Testis (tissue), 3 donors: ENCODE results near the gene DNAH10. TPM values are rescaled to one million over a fixed set of nuclear protein-coding genes. Genes with fewer than 3 reads are reported as not detected.

Source experiments
- DNase-seq: peaks from one replicate; pipeline ENCODE4 v3.0.0-alpha.2; 2019
- H3K27ac ChIP-seq, 2 donors: fragments of 200-600 bp; sonication (generic); one replicate each; pipeline ENCODE4 v1.5.1; 2019
- H3K27me3 ChIP-seq: fragments of 200-600 bp; sonication (generic); one replicate; pipeline ENCODE4 v1.5.1; 2019
- H3K36me3 ChIP-seq: fragments of 200-600 bp; sonication (generic); one replicate; pipeline ENCODE4 v1.5.1; 2017; ENCODE audit warnings: low read depth; ENCODE audit errors: missing control alignments
- H3K4me1 ChIP-seq: fragments of 200-600 bp; sonication (generic); one replicate; pipeline ENCODE4 v1.5.1; 2019
- H3K4me3 ChIP-seq, 2 donors: fragments of 200-600 bp; sonication (generic); one replicate each; pipeline ENCODE4 v1.5.1; 2017 to 2019
- H3K9me3 ChIP-seq: fragments of 200-600 bp; sonication (generic); one replicate; pipeline ENCODE4 v1.5.1; 2017
- CTCF ChIP-seq, 3 experiments: fragments of 450-650 bp in 2 of 3; fragments of 200-600 bp in 1 of 3; sonication (generic) in 1 of 3; IDR thresholded peaks; one replicate each; pipeline ENCODE4 v1.5.1; 2016 to 2019; ENCODE audit warnings: antibody characterized with exemption in 3 of 3, mild to moderate bottlenecking in 2 of 3, moderate library complexity in 1 of 3
- POLR2A ChIP-seq: fragments of 450-650 bp; IDR thresholded peaks from one replicate; pipeline ENCODE4 v1.6.1; 2017; ENCODE audit warnings: antibody characterized with exemption, mild to moderate bottlenecking, moderate library complexity
- WGBS, 2 donors: methylation state at CpG; one replicate each; pipeline ENCODE4 v1.1.5; 2018; 5-methylcytosine and 5-hydroxymethylcytosine counted together
- intact Hi-C: fragments of 100-400 bp; cut with DNase I; formaldehyde crosslinking; loops from one replicate; pipeline ENCODE4 v1.15.1; 2023; ENCODE audit warnings: low total_unique reads
- polyA plus RNA-seq: library from polyadenylated mRNA; stranded (reverse); fragments of 350-450 nt; fragmentation: Illumina TruSeq; extraction: RNeasy Lipid Tissue Mini Kit (QIAGEN cat#74804); gene quantifications from one replicate; pipeline ENCODE4 v1.2.3, GENCODE V29; 2014; ENCODE audit warnings: low read depth, low replicate concordance; ENCODE audit not compliant: insufficient read depth
- total RNA-seq, 2 donors: library from RNA; depleted of rRNA; stranded (reverse); fragments of >200 nt; gene quantifications; one replicate each; pipeline ENCODE4 v1.2.3, GENCODE V29; 2016

Gene DNAH10
- total and polyA plus RNA-seq, 3 donors from 2014 or later: 15.4 to 29.3 (median 24.3) TPM

GRCh38 chr12:123828854-123829547, 66.9 kb downstream of the DNAH10 start:
- Histone ChIP-seq H3K27ac (no peak overlapping the region), H3K4me3 (no peak overlapping the region), H3K9me3 (no peaks in the 10 kb centered on the region), H3K36me3 (no peaks in the 10 kb centered on the region), H3K27me3 (no peaks in the 10 kb centered on the region), H3K4me1 (no peaks in the 10 kb centered on the region)
- TF ChIP-seq POLR2A: no peak
- no peak for TF ChIP-seq CTCF (IDR thresholded peaks at IDR 0.05)
- 80 to 93% methylated on average over 13 of the region's 13 CpGs for WGBS, 2 donors
- DNase-seq: no peak
- intact Hi-C loops: no loop called here

- Histone ChIP-seq H3K27me3 (no peaks in the 10 kb centered on the region), H3K4me1 (no peaks in the 10 kb centered on the region), H3K9me3 (no peaks in the 10 kb centered on the region), H3K27ac (no peak overlapping the region), H3K4me3 (no peak overlapping the region), H3K36me3 (no peaks in the 10 kb centered on the region)
- no peak for DNase-seq
- 87 to 96% methylated on average over 10 of the region's 10 CpGs for WGBS, 2 donors
- no peak for TF ChIP-seq CTCF (IDR thresholded peaks at IDR 0.05)
- TF ChIP-seq POLR2A: no peak
- intact Hi-C loops: no loop called here
Measured at GRCh38 chr12:123829561-123829960, 67.5 kb downstream of the DNAH10 start.

- WGBS, 2 donors: 94 to 95% methylated on average over 2 of the region's 2 CpGs
- H3K27me3 ChIP-seq: no peaks in the 10 kb centered on the region
- intact Hi-C loops: no loop called here
- no peak overlapping the region for H3K27ac ChIP-seq
- no peaks in the 10 kb centered on the region for H3K4me1 ChIP-seq
- H3K36me3 ChIP-seq: no peaks in the 10 kb centered on the region
- TF ChIP-seq POLR2A (no peak), CTCF (IDR thresholded peaks at IDR 0.05) (no peak)
- no peak overlapping the region for H3K4me3 ChIP-seq
- DNase-seq: no peak
- no peaks in the 10 kb centered on the region for H3K9me3 ChIP-seq
Measured at GRCh38 chr12:123830675-123831074, 68.6 kb downstream of the DNAH10 start.

- DNase-seq: no peak
- intact Hi-C loops: no loop called here
Measured at GRCh38 chr12:123832052-123832451, 70.0 kb downstream of the DNAH10 start.

More at GRCh38 chr12:123832052-123832451, 70.0 kb downstream of the DNAH10 start:
- no peak overlapping the region for H3K4me3 ChIP-seq
- no peak overlapping the region for H3K27ac ChIP-seq
- WGBS, 2 donors: 95% methylated on average over 5 of the region's 5 CpGs
- no peaks in the 10 kb centered on the region for H3K27me3 ChIP-seq
- no peaks in the 10 kb centered on the region for H3K36me3 ChIP-seq
- no peaks in the 10 kb centered on the region for H3K9me3 ChIP-seq
- TF ChIP-seq CTCF (IDR thresholded peaks at IDR 0.05) (no peak), POLR2A (no peak)
- no peaks in the 10 kb centered on the region for H3K4me1 ChIP-seq
